IMR-90 (cell line): ENCODE measurements around the gene B3GNT9. TPM values are rescaled to one million over a fixed set of nuclear protein-coding genes. Genes with fewer than 3 reads are reported as not detected.

ENCODE experiments used
- ATAC-seq: fragments of 200-7000 bp; cut with Tn5 transposase; 2 replicates; pipeline ENCODE4 v1.9.1; 2020; ENCODE audit warnings: low read depth, mild to moderate bottlenecking, moderate library complexity
- BruUV-seq: library from RNA; stranded (reverse); fragments of 400-500 nt; replicated peaks from 2 replicates; lab custom pipeline; 2021; lab: Mats Ljungman, UMichigan
- CTCF ChIA-PET: fragments of 300-600 bp; formaldehyde crosslinking; extraction: SDS; loops from one replicate; lab custom pipeline; 2021; ENCODE audit warnings: antibody characterized with exemption; lab: Yijun Ruan, JAX
- POLR2A ChIA-PET: fragments of 300-600 bp; sonication (Branson Sonifier 250); formaldehyde crosslinking; loops from one replicate; lab custom pipeline; 2022; ENCODE audit warnings: antibody characterized with exemption; ENCODE audit not compliant: unreplicated experiment; lab: Charles Lee
- DNase-seq: peaks from one replicate; pipeline ENCODE4 v3.0.0; 2013
- H2AFZ ChIP-seq: replicated peaks from 2 replicates; pipeline ENCODE3; 2013; ENCODE audit warnings: low read length, mild to moderate bottlenecking; ENCODE audit not compliant: poor library complexity
- H2AK5ac ChIP-seq: 2 replicates; pipeline ENCODE4 v1.6.1; 2013; ENCODE audit warnings: low read depth, low read length, inconsistent platforms
- H2AK9ac ChIP-seq: replicated peaks from 2 replicates; pipeline ENCODE3; 2013; ENCODE audit warnings: mild to moderate bottlenecking, low read depth, low read length, moderate library complexity; ENCODE audit not compliant: poor library complexity
- H2BK120ac ChIP-seq: 2 replicates; pipeline ENCODE4 v1.6.1; 2013; ENCODE audit warnings: low read depth, low read length, inconsistent platforms
- H2BK15ac ChIP-seq: 3 replicates; pipeline ENCODE4 v1.6.1; 2013; ENCODE audit warnings: low read depth, low read length, inconsistent platforms
- H2BK20ac ChIP-seq: 2 replicates; pipeline ENCODE4 v1.6.1; 2013; ENCODE audit warnings: low read depth, mild to moderate bottlenecking, inconsistent platforms, low read length, moderate library complexity
- H2BK5ac ChIP-seq: 2 replicates; pipeline ENCODE4 v1.6.1; 2013; ENCODE audit warnings: mild to moderate bottlenecking, low read depth, low read length, inconsistent platforms; ENCODE audit not compliant: poor library complexity, severe bottlenecking
- H3K14ac ChIP-seq: replicated peaks from 2 replicates; pipeline ENCODE4 v1.6.1; 2013; ENCODE audit warnings: low read depth, low read length, inconsistent platforms
- H3K18ac ChIP-seq: 2 replicates; pipeline ENCODE4 v1.6.1; 2013; ENCODE audit warnings: low read depth, low read length, control low read depth
- H3K23ac ChIP-seq: 2 replicates; pipeline ENCODE4 v1.6.1; 2013; ENCODE audit warnings: low read depth, low read length, inconsistent platforms
- H3K27ac ChIP-seq: 2 replicates; pipeline ENCODE4 v1.5.1; 2013; ENCODE audit warnings: mild to moderate bottlenecking, control low read depth, low read length; ENCODE audit not compliant: insufficient read depth
- H3K27me3 ChIP-seq: 2 replicates; pipeline ENCODE4 v1.6.1; 2013; ENCODE audit warnings: low read length; ENCODE audit not compliant: control insufficient read depth, insufficient read depth
- H3K36me3 ChIP-seq: 2 replicates; pipeline ENCODE4 v1.6.1; 2013; ENCODE audit warnings: low read length, mixed read lengths; ENCODE audit not compliant: control insufficient read depth, insufficient read depth
- H3K4ac ChIP-seq: 2 replicates; pipeline ENCODE4 v1.6.1; 2013; ENCODE audit warnings: low read depth, low read length, inconsistent platforms
- H3K4me1 ChIP-seq: 2 replicates; pipeline ENCODE4 v1.6.1; 2013; ENCODE audit warnings: low read length, mixed read lengths; ENCODE audit not compliant: control insufficient read depth, insufficient read depth
- H3K4me2 ChIP-seq: 2 replicates; pipeline ENCODE4 v1.6.1; 2013; ENCODE audit warnings: low read depth, mild to moderate bottlenecking, control low read depth, low read length, moderate library complexity
- H3K4me3 ChIP-seq: 2 replicates; pipeline ENCODE4 v1.5.1; 2013; ENCODE audit warnings: low read depth, mild to moderate bottlenecking, control low read depth, low read length, moderate library complexity; ENCODE audit not compliant: insufficient read depth
- H3K56ac ChIP-seq: 2 replicates; pipeline ENCODE4 v1.6.1; 2013; ENCODE audit warnings: low read length, inconsistent platforms; ENCODE audit not compliant: insufficient read depth; ENCODE audit errors: extremely low read depth
- H3K79me1 ChIP-seq, 2 experiments: 2 replicates each; pipeline ENCODE4 v1.6.1; 2013; ENCODE audit warnings: low read length in 2 of 2, inconsistent platforms in 1 of 2, low read depth in 1 of 2
- H3K9ac ChIP-seq: 2 replicates; pipeline ENCODE4 v1.6.1; 2013; ENCODE audit warnings: low read depth, low read length, control low read depth
- H3K9me1 ChIP-seq: 2 replicates; pipeline ENCODE4 v1.6.1; 2013; ENCODE audit warnings: low read length, inconsistent platforms; ENCODE audit not compliant: insufficient read depth
- H3K9me3 ChIP-seq: 2 replicates; pipeline ENCODE4 v1.6.1; 2013; ENCODE audit warnings: low read length; ENCODE audit not compliant: control insufficient read depth, insufficient read depth
- H4K20me1 ChIP-seq: 2 replicates; pipeline ENCODE4 v1.6.1; 2013; ENCODE audit warnings: low read length, inconsistent platforms; ENCODE audit not compliant: insufficient read depth
- H4K5ac ChIP-seq: 2 replicates; pipeline ENCODE4 v1.6.1; 2013; ENCODE audit warnings: mild to moderate bottlenecking, low read depth, low read length, control low read depth
- H4K8ac ChIP-seq, 2 experiments: 2 replicates each; pipeline ENCODE4 v1.6.1; 2013; ENCODE audit warnings: low read depth in 2 of 2, low read length in 2 of 2, control low read depth in 1 of 2, inconsistent platforms in 1 of 2
- H4K91ac ChIP-seq: 2 replicates; pipeline ENCODE4 v1.6.1; 2013; ENCODE audit warnings: low read depth, low read length, inconsistent platforms; ENCODE audit not compliant: insufficient read depth
- CEBPB ChIP-seq: IDR thresholded peaks from 2 replicates; pipeline ENCODE4 v1.6.1; 2012; ENCODE audit warnings: low read depth, low read length, improper control_type of control experiment
- CHD1 ChIP-seq: IDR thresholded peaks from 2 replicates; pipeline ENCODE4 v1.6.1; 2012; ENCODE audit warnings: low read depth, low read length, improper control_type of control experiment
- MAFK ChIP-seq: IDR thresholded peaks from 2 replicates; pipeline ENCODE4 v1.6.1; 2012; ENCODE audit warnings: low read depth, low read length, improper control_type of control experiment
- MAZ ChIP-seq: IDR thresholded peaks from 2 replicates; pipeline ENCODE4 v1.6.1; 2012; ENCODE audit warnings: low read depth, mild to moderate bottlenecking, low read length, improper control_type of control experiment, moderate library complexity, borderline replicate concordance
- MXI1 ChIP-seq: IDR thresholded peaks from 2 replicates; pipeline ENCODE4 v1.6.1; 2012; ENCODE audit warnings: low read depth, mild to moderate bottlenecking, low read length, moderate library complexity, borderline replicate concordance
- NFE2L2 ChIP-seq: fragments of 150-350 bp; IDR thresholded peaks from 2 replicates; pipeline ENCODE4 v1.6.1; 2016; ENCODE audit warnings: low read depth, mild to moderate bottlenecking, low read length
- RCOR1 ChIP-seq: IDR thresholded peaks from 2 replicates; pipeline ENCODE4 v1.6.1; 2012; ENCODE audit warnings: mild to moderate bottlenecking, low read length, improper control_type of control experiment; ENCODE audit not compliant: insufficient replicate concordance
- SMC3 ChIP-seq: fragments of 150-350 bp; IDR thresholded peaks from 2 replicates; pipeline ENCODE4 v1.6.1; 2016; ENCODE audit warnings: low read depth, mild to moderate bottlenecking, antibody characterized with exemption, low read length, moderate library complexity
- WGBS, 2 experiments: methylation state at CpG; one replicate each; pipeline versions ENCODE4 v1.1.5 to v1.1.7; 2013; ENCODE audit warnings: missing lambda C conversion rate in 2 of 2; ENCODE audit not compliant: insufficient read length in 1 of 2; ENCODE audit errors: extremely low coverage in 2 of 2; 5-methylcytosine and 5-hydroxymethylcytosine counted together
- dilution Hi-C: fragments of 300-500 bp; cut with HindIII; formaldehyde crosslinking; loops from one replicate; pipeline ENCODE4 v1.14.3; 2018; ENCODE audit warnings: low sequenced_read_pairs; ENCODE audit not compliant: unreplicated experiment
- in situ Hi-C: fragments of 300-500 bp; cut with MboI; formaldehyde crosslinking; loops from 3 replicates; pipeline ENCODE4 v1.14.3; 2019; ENCODE audit warnings: low sequenced_read_pairs, inconsistent platforms, mixed read lengths
- intact Hi-C: fragments of 100-400 bp; cut with micrococcal nuclease; formaldehyde crosslinking; loops from 2 replicates; pipeline ENCODE4 v1.10.0; 2022
- polyA plus RNA-seq, 3 experiments: library from polyadenylated mRNA; depleted of rRNA; stranded (reverse); fragments of >200 nt; gene quantifications; 2 replicates each; pipeline ENCODE4 v1.2.3, GENCODE V29; 2012; ENCODE audit warnings: low replicate concordance in 1 of 3
- total RNA-seq: library from RNA; depleted of rRNA; stranded (reverse); fragments of >200 nt; gene quantifications from 2 replicates; pipeline ENCODE4 v1.2.3, GENCODE V29; 2012
- TF ChIP-seq, protein P1 (sequence below): conservative IDR thresholded peaks from 2 replicates; pipeline ENCODE4 v1.5.1; 2012; ENCODE audit warnings: mild to moderate bottlenecking, low read depth, low read length, improper control_type of control experiment
- TF ChIP-seq, protein P2 (sequence below): fragments of 150-350 bp; IDR thresholded peaks from 2 replicates; pipeline ENCODE4 v1.6.1; 2017; ENCODE audit warnings: mild to moderate bottlenecking, antibody characterized with exemption, low read length, low read depth

The B3GNT9 gene
- total and polyA plus RNA-seq, 2 of the 4 experiments (the other 2 are of a cell fraction) = 5.0 to 12.0 TPM

DNA sequence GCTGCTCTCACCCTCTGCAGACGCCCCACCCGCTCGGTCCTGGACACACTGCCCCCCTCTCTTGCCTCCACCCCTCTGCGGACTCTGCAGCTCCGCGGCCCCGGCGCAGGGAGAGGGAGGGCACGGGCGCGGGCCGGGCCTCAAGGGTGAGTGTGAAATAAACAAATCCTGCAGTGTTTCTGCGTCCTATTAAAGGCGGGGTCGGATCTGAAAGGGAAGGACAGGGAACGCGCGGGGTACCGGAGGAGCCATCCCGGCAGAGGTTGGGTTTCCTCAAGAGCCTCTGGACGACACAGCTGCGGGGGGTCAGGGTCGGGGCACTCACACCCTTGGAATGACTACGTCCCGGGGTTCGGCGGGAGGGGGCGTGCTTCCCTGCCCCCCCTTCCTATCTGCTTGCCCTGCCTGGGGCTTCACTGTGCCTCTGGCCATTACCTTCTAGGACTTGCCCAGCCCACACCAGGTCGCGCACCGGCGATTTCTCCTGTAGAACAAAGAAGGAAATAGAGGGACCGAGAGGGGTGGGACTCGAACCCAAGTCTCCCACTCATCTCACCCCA, 13.3 kb upstream of the B3GNT9 start:
- Histone ChIP-seq H3K9ac (no peak overlapping the region), H4K20me1 (no peaks in the 10 kb centered on the region), H3K27me3 (peaks cover 24% of the 10 kb centered on the region; the same call in 1 of the 2 replicates), H3K36me3 (peaks cover 3% of the 10 kb centered on the region; the same call in 1 of the 2 replicates), H3K18ac (no peak overlapping the region), H3K79me1 (peaks cover 0 to 19% of the 10 kb centered on the region in 2 experiments; a peak in 2 of 4 replicates), H3K4me3 (no peak overlapping the region), H3K4ac (no peak overlapping the region), H2BK20ac (no peak overlapping the region), H4K5ac (no peak overlapping the region; the same call in 1 of the 2 replicates), H2AK5ac (no peak overlapping the region), H2BK15ac (no peak overlapping the region), H4K8ac (no peak overlapping the region), H3K4me2 (peak overlapping the region; percentile 9; the same call in 1 of the 2 replicates), H3K9me3 (no peaks in the 10 kb centered on the region), H3K27ac (no peak overlapping the region), H2BK120ac (no peak overlapping the region), H2AFZ (peak overlapping the region; percentile 83), H3K14ac (no peak overlapping the region), H3K56ac (no peak overlapping the region), H3K4me1 (peaks cover 19% of the 10 kb centered on the region), H4K91ac (no peak overlapping the region), H3K9me1 (0 out of 2 replicates have a peak, but pooled peaks cover 2% of the 10 kb centered on the region), H2AK9ac (peak overlapping the region; percentile 11), H3K23ac (no peak overlapping the region), H2BK5ac (no peak overlapping the region)
- ATAC-seq (peak; percentile 3; the same call in 1 of the 2 replicates), DNase-seq (no peak)
- WGBS, 2 experiments = 13% methylated on average over 14 of the region's 34 CpGs; no CpG with 5 or more reads in 1 of the 2 experiments
- in situ Hi-C loops (no loop called here), dilution Hi-C loops (no loop called here), intact Hi-C loops (no loop called here)
- POLR2A ChIA-PET = no interaction called here
- CTCF ChIA-PET = interaction anchor here (0.9 kb wide), 1 partner anchor 9 kb away, joined by 3 read pairs; no protein-coding TSS in a partner anchor
- no TSS peak for BruUV-seq
- TF ChIP-seq MXI1 (no peak), NFE2L2 (no peak), CEBPB (no peak), RCOR1 (no peak), SMC3 (no peak), MAZ (no peak), MAFK (no peak), CHD1 (no peak)
- TF ChIP-seq, protein P1, sequence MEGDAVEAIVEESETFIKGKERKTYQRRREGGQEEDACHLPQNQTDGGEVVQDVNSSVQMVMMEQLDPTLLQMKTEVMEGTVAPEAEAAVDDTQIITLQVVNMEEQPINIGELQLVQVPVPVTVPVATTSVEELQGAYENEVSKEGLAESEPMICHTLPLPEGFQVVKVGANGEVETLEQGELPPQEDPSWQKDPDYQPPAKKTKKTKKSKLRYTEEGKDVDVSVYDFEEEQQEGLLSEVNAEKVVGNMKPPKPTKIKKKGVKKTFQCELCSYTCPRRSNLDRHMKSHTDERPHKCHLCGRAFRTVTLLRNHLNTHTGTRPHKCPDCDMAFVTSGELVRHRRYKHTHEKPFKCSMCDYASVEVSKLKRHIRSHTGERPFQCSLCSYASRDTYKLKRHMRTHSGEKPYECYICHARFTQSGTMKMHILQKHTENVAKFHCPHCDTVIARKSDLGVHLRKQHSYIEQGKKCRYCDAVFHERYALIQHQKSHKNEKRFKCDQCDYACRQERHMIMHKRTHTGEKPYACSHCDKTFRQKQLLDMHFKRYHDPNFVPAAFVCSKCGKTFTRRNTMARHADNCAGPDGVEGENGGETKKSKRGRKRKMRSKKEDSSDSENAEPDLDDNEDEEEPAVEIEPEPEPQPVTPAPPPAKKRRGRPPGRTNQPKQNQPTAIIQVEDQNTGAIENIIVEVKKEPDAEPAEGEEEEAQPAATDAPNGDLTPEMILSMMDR = no peak
- TF ChIP-seq, protein P2, sequence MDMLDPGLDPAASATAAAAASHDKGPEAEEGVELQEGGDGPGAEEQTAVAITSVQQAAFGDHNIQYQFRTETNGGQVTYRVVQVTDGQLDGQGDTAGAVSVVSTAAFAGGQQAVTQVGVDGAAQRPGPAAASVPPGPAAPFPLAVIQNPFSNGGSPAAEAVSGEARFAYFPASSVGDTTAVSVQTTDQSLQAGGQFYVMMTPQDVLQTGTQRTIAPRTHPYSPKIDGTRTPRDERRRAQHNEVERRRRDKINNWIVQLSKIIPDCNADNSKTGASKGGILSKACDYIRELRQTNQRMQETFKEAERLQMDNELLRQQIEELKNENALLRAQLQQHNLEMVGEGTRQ = no peak
